ENCODE data around the gene CAPN12.
"Not testable (repeated sequence)": the region's sequence is repeated elsewhere in the genome, so short reads cannot be mapped to it uniquely, and the experiment has no call there.

The CAPN12 gene

DNA sequence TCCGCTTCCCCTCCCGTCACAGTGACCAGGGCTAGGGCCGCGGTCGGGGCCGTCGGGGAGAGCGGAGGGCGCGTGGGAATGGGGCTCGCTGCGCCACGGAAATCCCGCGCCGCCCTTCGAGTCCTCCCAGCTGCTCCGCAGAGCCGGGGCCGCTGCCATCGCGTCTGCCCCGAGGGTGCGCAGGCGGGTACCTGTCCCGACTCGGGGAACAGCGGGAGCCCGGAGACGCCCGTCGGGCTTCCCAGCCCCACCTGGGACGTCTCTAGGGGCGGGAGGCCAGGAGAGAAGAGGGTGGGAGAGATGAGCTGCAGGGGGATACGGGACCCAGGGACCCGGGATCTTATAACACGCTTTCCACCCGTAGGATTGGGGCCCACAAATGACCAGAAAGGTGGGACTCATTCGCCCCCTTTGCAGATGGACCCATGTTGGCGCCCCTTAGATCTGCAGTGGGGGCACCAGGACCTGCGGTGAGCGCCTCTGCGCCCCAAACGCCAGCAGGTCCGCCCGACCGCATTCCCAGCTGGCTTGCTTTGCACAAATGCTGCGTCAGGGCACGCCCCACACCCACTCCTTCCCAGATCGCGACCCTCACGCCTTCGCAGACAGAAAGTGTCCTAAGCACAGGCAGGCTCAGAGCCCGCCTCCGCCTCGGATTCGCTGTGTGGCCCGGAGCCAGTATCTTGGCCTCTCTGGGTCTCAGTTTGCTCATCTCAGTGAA, 26.1 kb upstream of the CAPN12 start:
- not testable (repeated sequence) for FAIRE-seq

DNA sequence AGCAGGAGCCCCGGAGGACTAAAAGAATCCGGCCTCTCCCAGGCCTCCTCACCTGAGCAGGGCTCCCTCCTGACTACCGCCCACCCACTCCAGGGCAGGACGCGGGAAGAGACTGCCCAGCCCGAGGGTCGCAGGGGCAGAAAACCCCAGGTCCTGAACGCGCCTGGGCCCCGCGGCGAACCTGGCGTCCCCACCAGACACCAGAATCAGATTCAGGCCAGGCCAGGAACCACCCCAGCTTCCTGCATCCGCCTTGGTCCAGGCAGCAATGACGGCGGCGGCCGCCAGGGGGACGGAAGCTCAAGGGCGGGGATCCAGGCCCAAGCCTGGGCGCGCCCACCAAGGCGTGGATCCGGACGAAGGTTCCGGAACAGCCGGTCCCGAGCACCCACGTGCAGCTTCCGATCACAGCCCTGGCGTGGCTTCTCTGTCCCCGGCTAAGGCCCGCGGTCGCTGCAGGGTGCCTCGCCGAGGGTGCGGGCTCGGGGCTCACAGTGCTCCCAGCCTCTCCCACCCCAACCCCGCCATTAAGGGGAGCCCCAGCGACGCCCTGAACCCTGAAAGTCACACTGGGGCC, 25.4 kb upstream of the CAPN12 start:
- FAIRE-seq, result no peak

DNA sequence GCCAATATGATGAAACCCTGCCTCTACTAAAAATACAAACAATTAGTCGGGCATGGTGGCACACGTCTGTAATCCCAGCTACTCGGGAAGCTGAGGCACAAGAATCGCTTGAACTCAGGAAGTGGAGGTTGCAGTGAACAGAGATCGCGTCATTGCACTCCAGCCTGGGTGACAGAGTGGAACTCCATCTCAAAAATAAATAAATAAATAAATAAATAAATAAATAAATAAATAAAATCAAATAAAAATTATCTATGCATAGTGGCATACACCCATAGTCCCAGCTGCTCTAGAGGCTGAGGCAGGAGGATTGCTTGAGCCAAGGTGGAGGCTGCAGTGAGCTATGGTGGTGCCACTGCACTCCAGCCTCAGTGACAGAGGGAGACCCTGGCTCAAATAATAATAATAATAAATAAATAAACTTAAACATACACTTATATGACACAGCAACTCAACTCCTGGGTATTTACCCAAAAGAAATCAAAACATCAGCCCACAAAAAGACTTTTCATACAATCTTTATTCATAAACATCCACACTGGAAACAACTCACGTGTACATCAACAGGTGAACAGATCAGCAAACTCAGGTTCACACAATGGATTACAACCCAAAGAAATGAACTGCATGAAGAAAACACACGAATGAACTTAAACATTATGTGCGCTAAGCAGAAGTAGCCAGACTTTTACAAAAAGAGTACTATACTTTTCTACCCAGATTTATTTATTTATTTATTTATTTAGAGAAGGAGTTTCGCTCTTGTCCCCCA, 22.2 kb upstream of the CAPN12 start:
- no peak for FAIRE-seq

DNA sequence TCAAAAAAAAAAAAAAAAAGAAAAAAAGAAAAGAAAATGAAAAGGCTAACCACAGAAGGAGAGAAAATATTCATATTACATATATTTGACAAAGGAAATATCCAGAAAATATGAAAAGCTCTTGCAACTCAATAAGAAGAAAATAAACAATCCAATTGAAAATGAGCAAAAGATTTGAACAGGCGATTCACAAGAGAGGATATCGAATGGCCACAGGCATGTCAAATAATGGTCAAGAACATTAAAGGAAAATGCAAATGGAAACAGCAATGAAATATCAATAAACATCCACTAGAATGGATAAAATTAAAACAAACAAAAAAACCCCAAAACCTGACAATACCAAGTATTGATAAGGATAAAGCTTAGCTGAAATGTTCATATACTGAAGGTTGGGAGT, 20.9 kb upstream of the CAPN12 start:
- FAIRE-seq, result no peak

DNA sequence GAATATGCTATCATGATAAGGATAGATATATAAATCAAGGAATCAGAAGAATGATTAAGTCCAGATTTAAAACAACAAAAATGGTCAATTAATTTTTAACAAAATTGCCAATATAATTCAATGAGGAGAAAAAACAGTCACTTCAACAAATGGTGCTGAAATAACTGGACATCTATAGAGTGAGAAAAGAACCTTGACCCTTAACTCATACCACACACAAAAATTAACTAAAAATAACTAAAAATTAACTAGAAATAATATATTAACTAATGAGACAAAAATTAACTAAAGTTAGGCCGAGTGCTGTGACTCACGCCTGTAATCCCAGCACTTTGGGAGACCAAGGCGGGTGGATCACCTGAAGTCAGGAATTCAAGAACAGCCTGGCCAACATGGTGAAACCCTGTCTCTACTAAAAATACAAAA, 19.5 kb upstream of the CAPN12 start:
- FAIRE-seq, result no peak

DNA sequence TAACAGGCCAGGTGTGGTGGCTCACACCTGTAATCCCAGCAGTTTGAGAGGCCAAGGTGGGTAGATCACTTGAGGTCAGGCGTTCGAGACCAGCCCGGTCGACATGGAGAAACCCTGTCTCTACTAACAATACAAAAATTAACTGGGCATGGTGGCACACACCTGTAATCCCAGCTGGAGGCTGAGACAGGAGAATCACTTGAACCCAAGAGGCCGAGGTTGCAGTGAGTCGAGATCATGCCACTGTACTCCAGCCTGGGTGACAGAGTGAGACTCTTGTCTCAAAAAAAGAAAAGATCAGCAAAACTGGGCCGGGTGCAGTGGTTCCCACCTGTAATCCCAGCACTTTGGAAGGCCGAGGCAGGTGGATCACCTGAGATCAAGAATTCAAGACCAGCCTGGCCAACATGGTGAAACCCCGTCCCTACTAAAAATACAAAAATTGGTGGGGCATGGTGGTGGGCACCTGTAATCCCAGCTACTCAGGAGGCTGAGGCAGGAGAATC, 17.7 kb upstream of the CAPN12 start:
- not testable (repeated sequence) for FAIRE-seq

DNA sequence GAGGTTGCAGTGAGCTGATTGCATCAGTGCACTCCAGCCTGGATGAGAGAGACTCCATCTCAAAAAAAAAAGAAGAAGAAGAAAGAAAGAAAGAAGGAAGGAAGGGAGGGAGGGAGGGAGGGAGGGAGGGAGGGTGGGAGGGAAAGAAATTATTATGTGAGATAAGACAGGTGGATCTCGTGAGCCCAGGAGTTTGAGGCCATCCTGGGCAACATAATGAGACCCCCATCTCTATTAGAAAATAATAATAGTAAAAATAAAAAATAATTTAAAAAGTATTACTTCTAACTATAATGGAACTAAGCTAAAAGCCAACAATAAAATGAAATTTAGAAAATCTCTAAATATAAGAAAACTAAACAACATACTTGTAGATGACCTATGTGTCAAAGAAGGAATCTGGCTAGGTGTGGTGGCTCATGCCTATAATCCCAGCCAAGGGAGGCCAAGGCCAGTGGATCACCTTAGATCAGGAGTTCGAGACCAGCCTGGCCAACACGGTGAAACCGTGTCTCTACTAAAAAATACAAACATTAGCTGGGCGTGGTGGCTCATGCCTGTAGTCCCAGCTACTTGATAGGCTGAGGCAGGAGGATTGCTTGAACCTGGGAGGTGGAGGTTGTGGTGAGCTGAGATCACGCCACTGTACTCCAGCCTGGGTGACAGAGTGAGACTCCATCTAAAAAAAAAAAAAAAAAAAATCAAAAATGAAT, 16.7 kb upstream of the CAPN12 start:
- FAIRE-seq, result not testable (repeated sequence)

DNA sequence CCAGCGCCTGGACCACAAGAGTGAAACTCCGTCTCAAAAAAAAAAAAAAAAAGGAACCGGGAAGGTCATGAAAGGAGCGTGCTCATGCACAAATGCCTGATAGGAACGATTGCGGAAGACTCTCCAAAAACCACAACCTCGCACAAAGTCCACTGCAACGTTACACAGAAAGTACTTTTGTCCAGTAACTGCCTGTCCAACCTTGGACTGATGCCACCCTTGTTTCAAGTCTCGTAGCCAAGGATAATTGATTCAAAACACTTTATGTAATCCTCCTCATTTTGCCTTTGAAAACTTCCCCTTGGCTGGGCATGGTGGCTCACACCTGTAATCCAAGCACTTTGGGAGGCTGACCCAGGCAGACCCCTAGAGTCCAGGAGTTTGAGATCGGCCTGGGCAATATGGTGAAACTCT, 15.3 kb upstream of the CAPN12 start:
- no peak for FAIRE-seq

DNA sequence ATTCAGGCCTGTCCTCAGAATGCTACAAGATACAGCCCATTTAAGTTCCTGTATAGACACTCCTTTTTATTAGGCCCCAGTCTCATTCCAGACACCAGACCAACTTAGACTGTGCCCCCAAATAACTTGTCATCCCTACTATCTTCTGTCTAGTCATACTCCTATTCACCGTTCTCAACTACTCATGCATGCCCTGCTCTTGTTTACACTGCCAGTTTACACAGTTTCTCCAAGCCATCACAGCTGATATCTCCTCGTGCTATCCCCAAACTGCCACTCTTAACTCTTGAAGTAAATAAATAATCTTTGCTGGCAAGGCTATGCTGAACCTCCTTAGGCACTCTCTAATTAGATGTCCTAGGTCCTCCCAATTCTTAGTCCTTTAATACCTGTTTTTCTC, 9.9 kb upstream of the CAPN12 start:
- FAIRE-seq, result not testable (repeated sequence)

DNA sequence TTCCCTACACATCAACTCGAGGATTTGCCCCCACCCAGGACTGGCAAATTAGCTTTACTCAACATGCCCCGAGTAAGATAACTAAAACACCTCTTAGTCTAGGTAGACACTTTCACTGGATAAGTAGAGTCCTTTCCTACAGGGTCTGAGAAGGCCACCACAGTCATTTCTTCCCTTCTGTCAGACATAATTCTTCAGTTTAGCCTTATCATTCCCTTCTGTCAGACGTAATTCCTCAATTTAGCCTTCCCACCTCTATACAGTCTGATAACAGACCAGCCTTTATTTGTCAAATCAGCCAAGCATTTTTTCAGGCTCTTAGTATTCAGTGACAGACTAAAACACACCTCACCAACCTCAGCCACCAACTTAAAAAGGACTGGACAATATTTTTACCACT, 9.5 kb upstream of the CAPN12 start:
- not testable (repeated sequence) for FAIRE-seq

DNA sequence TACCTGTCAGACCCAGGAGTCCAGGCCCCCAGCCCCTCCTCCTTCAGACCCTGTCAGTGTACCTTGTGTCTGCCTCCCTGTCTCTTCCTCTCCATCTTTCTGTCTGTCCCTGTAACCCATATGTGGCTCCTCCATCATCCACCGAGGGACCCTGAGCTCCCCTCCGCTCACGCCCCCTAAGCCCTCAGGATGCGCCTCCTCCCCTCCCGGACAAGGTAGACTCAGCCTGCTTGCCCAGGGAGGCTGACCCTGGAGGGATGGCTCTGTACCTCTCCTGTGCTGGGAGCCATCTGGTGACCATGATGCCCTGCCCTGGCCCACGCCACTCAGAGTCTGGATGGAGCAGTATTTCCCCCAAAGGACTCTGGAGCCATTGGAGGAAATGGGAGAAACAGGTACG, 1.0 kb upstream of the CAPN12 start:
- no peak for FAIRE-seq

DNA sequence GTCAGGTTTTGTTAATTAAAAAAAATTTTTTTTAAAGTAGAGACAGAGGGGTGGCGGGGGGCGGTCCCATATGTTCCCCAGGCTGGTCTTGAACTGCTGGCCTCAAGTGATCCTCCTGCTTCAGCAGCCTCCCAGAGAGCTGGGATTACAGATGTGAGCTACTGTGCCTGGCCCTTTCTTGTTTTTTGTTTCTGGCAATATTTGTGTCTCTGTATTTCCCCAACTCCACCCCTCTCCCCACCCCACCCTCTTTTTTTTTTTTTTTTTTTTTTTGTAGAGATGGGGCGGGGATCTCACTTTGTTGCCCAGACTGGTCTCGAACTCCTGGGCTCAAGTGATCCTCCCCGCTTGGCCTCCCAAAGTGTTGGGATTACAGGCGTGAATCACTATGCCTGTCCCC, 600 bp upstream of the CAPN12 start:
- FAIRE-seq, result no peak

DNA sequence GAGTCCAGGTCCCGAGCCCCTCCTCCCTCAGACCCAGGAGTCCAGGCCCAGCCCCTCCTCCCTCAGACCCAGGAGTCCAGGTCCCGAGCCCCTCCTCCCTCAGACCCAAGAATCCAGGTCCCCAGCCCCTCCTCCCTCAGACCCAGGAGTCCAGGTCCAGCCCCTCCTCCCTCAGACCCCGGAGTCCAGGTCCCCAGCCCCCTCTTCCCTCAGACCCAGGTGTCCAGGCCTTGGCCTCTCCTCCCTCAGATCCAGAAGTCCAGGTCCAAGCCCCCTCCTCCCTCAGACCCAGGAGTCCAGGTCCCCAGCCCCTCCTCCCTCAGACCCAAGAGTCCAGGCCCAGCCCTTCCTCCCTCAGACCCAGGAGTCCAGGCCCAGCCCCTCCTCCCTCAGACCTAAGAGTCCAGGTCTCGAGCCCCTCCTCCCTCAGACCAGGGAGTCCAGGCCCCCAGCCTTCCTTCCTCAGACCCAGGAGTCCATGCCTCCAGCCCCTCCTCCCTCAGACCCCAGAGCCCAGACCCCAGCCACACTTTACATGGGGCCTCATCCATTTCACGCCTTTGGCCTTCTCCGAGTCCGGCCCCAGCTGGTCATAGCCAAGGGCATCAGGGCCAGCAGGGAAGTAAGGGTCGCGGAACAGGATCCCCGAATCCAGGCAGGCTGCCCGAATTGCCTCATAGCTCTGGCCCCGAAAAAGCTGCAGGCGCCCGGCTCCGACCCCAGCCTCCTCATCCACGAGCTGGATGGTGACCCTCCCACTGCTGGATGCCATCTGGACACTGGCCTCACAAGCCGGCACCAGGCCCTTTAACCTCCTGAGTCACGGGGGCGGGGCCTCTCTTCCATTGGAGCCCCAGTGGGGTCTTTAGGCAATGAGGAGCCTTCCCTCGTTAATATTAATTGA, 628 bp downstream of the CAPN12 start:
- FAIRE-seq, result no peak

DNA sequence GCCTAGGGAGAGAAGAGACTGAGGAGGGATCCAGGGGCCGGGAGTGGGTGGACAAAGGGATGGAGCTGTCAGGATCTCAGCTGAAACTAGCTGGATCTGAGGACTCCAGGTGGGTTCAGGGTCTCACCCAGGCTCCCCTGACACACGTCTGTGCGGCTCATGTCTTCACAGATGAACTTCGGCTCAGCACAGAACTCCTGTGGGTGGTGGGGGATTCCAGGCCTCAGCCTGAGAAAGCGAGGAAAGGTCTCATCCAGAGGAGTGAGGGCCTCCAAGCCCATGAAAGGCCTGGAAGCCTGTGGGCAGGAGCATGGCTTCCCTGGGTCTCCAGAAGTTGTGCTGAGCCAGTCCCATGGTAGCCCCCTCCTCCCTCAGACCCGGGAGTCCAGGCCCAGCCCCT, 1.4 kb downstream of the CAPN12 start:
- no peak for FAIRE-seq

DNA sequence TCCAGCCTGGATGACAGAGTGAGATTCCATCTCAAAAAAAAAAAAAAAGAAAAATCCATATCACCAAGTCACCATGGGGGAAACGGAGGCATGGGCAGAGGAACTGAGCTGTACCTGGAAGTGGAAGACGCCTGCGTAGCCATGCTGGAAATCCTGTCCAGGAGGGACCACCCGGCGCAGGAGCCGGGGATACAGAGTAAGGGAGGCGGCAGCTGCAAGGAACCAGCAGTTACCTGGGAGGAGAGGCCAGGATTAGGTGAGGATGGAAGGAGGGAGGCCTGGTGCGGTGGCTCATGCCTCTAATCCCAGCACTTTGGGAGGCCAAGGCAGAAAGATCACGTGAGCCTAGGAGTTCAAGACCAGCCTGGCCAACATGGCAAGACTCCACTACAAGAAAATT, 2.0 kb downstream of the CAPN12 start:
- no peak for FAIRE-seq

DNA sequence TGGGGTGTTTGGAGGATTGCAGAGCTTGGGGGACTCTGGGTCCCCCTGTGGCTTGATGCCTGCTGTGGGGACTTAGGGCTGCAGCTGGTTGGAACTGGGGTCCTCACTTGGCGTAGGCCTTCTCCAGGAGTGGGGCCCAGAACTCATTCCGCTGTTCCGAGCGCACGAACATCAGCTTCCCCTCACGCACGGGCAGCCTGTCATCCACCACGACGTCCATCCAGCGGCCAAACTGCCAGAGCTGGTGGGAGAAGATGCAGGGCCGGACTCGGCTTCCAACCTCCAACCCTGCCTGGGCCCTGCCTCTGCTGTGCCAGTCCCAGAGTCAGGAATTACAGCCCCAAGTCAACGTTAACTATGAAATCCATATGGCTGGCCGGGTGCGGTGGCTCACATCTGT, 2.6 kb downstream of the CAPN12 start:
- no peak for FAIRE-seq

DNA sequence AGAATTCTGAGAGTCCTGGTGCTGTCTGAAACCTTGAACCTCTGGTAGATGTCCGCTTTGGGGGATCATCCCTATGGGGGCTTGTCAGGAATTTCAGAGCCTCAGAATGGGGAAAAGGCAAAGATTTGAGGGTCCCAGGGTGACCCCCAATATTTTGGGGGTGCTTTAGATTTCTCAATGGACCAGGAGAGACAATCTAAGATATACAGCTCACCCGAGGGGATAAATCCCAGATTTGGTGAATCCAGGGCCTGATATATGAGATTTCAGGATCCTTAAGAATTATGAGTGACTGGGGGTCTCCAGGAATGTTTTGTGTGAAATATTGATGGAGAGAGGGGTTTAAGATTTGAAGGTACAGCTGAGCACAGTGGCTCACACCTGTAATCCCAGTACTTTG, 3.3 kb downstream of the CAPN12 start:
- no peak for FAIRE-seq

DNA sequence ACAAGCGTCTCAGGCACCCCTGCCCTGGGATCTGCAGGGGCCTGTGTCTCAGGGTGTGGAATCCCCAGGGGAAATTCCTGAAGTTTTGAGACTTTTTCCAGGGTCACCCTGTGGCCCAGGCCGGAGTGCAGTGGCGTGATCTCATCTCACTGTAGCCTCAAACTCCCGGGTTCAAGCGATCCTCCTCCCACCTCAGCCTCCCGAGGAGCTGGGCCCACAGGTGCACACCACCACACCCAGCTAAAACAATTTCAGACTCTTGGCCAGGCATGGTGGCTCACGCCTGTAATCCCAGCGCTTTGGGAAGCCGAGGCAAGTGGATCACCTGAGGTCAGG, 4.0 kb downstream of the CAPN12 start:
- FAIRE-seq, result no peak

DNA sequence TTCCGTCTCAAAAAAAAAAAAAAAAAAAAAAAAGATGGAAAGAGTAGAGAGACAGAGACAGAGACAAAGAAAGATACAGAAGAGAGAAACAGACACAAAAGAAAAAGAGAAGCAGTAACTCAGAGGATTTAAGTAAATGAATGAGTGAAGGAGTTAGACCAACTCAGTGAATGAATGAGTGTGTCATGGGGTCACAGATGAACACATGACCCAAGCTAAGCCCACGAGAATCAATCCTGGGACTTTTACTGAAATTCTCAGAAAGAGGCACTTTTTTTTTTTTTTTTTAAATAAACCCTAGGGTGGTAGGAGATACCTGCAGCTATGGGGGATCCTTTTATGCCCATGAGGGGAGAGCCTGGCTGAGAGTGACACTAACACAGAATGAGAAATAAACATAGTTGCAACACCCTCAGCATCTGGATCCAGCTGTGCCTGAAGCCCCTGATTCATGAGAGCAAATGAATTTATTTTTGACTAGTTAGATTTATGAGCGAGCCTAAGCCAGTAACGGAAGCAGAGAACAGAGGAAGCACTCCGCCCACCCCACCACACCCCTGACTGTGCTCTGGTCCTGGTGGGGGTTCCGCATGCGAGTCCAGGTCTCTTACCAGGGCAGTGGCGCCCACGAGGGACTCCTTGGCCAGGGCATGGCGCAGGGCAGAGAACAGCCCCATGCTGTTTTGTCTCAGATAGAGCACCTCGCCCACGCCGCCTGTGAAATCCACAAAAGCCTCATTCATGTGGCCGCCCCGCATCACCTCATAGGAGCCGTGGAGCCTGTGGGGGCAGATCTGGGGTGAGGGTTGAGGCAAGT, 4.6 kb downstream of the CAPN12 start:
- no peak for FAIRE-seq

DNA sequence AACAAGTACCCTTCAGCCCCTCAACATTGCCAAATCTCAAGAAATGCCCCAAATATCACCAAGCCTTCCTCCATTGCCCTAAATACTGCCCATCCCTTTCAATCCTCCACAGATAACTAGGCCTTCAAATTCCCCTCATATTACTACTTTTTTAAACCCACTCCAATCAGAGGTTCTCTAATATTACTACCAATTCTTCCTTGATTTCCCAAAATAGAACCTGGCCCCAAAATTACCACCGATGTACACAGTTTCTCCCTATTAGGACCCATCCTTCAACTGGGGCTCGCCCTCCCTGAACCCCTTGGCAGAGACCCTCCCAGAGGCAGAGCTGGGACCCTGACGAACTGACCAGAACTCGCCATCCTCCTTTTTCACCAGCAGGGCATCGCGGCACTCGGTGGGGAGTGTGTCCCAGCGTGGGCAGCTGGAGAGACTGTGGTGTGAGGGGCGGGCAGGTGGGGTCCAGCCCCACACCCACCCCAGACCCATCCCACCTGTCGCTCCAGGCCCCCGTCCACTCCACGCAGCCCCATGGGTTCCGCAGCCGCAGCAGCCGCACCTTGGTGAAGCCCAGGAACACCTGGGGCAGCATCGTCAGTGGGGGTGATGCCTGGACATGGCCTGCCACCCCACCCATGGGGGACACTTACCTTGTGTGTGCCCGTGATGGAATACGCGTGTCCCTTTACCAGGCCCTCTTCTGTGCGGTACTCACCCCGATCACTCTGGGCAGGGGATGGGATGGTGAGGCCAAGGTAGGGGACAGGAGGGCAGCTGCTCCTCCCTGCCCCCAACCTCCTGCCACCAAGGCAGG, 6.1 kb downstream of the CAPN12 start:
- FAIRE-seq, result no peak

All from islet of Langerhans (tissue), 1 donor.